ENCODE measurements around the gene STK24. TPM values are rescaled to one million over a fixed set of nuclear protein-coding genes. Genes with fewer than 3 reads are reported as not detected.

Gene STK24
- total RNA-seq, 1 donor, result 86.5 TPM

DNA sequence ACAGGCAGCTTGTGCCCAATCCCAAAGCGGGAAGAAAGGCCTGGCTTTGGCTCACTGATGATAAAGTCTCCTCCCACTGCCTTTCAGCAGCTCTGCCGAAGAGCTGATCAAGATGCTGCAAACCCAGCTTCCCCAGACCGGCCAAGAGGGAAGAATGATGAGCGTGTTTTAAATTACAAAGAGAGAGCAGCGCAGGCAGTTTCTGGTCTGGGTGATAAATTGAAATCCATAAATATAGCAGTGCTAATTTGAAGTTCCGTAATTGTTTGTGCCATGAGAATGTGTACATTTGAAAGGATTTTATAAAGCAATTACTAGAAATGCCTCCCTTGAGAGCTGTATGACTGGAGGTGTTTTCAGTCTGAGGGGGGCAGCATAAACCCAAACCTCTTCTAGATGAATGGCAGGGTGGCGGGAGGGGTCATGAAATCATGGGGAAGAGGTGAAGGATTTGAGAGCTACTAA is 171.8 kb downstream of the STK24 start:
- Histone ChIP-seq H3K4me1 (ENCODE audit: insufficient read depth, low read length) (no peaks in the 10 kb centered on the region), H3K9me3 (ENCODE audit: low read depth, low read length) (no peaks in the 10 kb centered on the region), H3K27me3 (ENCODE audit: insufficient read depth, low read length) (no peaks in the 10 kb centered on the region), H3K4me3 (ENCODE audit: low read length) (no peak overlapping the region)

DNA sequence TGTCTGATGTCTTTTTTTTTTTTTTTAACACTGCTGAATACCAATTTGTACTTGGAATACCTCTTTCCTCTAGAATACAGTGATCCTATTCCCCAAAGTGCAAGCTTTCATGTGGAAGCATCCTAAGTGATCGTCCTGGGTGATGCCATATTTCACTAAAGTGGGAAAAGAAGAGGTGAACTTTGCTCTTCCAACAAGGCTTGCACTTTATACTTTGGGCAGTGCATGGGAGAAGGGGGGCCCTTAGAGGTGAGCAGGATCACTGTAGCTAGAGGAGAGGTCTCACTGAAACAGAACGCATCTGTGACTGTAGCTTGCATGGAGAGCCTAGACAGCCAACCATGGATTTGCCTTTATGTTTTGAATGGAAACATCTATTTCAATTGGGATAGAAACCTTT is 173.8 kb downstream of the STK24 start:
- Histone ChIP-seq H3K9me3 (ENCODE audit: low read depth, low read length) (no peaks in the 10 kb centered on the region), H3K27me3 (ENCODE audit: insufficient read depth, low read length) (no peaks in the 10 kb centered on the region), H3K4me1 (ENCODE audit: insufficient read depth, low read length) (no peaks in the 10 kb centered on the region)

DNA sequence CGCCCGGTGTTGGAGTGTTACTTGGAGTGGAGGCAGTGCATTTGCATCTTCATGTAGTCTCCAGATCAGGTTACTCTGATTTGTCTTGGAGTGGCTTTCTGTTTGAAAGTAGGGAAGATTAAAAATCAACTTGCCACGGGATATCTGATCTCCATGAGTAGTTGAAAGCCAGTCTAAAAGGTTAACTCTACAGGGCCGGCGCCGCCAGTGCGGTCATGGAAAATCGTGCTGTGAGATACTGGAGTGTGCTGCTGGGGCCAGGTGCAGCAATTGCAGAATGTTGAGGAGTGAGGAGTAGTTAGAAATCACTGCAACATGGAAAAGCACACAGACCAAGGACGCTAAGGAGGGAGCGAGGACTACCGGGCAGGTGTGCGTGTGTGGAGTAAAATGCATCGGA is 175.0 kb downstream of the STK24 start:
- H3K4me1 ChIP-seq (ENCODE audit: insufficient read depth, low read length), result no peaks in the 10 kb centered on the region
- H3K9me3 ChIP-seq (ENCODE audit: low read depth, low read length), result no peaks in the 10 kb centered on the region
- no peaks in the 10 kb centered on the region for H3K27me3 ChIP-seq (ENCODE audit: insufficient read depth, low read length)
- no peak overlapping the region for H3K4me3 ChIP-seq (ENCODE audit: low read length)

More for the DNA sequence above, 173.8 kb downstream of the STK24 start:
- H3K4me3 ChIP-seq (ENCODE audit: low read length), result no peak overlapping the region

DNA sequence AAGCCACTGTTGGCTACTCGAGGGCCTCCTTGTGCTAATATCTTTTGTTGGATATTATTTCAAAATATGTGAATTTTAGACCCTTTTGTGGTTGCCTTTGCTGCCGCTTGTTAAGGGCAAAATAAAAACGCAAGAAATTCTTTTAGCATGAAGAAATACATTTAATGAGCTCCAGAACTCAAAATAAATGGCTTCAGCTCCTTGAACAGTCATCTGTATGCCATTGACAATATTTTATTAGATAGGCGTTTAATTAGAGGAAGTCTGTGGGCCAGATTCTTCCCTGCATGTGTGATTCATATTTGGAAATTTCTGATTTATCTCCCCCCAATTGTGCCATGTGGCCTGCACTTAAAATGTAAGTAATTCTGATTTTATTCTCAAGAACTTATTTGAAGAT is 177.2 kb downstream of the STK24 start:
- H3K9me3 ChIP-seq (ENCODE audit: low read depth, low read length), result no peaks in the 10 kb centered on the region
- H3K4me3 ChIP-seq (ENCODE audit: low read length), result no peak overlapping the region
- H3K4me1 ChIP-seq (ENCODE audit: insufficient read depth, low read length), result no peaks in the 10 kb centered on the region

DNA sequence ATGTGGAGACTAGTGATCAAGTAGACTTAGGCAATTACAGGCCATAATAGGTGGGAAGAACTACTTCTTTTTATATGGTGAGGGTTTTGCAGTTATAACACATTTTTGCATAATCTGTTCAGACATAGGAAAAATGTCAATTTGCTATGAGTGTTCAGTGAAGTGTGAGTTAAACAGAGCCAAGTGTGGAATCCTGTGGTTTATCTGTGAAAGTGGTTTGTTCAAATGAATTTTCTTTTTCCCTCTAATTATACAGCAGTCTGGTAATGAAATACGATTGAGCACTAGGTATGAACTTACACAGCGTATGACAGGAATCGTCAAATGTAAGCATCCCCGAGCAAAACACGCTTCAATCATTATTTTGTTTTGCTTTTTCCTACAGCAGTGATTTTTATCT is 178.3 kb downstream of the STK24 start:
- Histone ChIP-seq H3K4me3 (ENCODE audit: low read length) (no peak overlapping the region), H3K4me1 (ENCODE audit: insufficient read depth, low read length) (no peaks in the 10 kb centered on the region), H3K9me3 (ENCODE audit: low read depth, low read length) (no peaks in the 10 kb centered on the region), H3K27me3 (ENCODE audit: insufficient read depth, low read length) (no peaks in the 10 kb centered on the region)

More for the DNA sequence above, 177.2 kb downstream of the STK24 start:
- no peaks in the 10 kb centered on the region for H3K27me3 ChIP-seq (ENCODE audit: insufficient read depth, low read length)

DNA sequence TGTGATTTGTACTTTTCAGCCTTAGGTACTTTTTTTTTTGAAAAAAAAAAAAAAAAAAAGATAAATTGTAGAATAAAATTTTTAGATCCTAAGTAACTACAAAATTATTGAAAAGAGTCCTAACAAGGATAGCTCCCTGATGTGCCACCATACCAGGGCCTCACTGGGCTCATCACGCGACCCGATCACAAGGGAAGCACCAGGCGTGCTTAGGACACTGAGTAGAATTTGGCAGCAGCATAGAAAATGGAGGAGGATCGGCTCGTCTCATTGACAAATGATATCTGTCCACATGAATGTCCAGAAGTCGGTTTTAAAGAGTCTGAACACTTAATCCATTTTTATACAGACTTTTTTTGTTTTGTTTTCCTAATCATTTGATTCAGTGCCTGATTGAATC is 179.0 kb downstream of the STK24 start:
- H3K4me1 ChIP-seq (ENCODE audit: insufficient read depth, low read length), result no peaks in the 10 kb centered on the region
- no peaks in the 10 kb centered on the region for H3K9me3 ChIP-seq (ENCODE audit: low read depth, low read length)

DNA sequence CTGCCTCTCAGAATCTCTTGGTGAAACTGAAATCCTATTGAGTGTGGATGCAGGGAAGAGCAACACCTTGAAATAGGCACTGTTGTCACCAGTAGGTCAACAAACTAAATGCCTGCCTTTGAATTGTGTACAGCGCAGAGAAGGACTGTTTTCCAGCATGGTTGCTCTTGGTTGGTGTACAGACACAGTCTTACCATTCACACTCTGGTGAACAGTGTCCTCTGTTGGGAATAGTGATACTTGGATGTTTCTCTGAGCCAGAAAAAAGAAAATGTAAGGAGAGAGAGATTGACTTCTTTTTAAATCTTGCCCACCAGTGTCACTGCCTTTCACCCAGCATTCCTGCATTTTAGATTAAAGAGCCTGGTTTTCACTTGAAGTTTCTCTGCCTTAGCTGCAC is 179.7 kb downstream of the STK24 start:
- Histone ChIP-seq H3K4me1 (ENCODE audit: insufficient read depth, low read length) (no peaks in the 10 kb centered on the region), H3K27me3 (ENCODE audit: insufficient read depth, low read length) (no peaks in the 10 kb centered on the region), H3K9me3 (ENCODE audit: low read depth, low read length) (no peaks in the 10 kb centered on the region), H3K4me3 (ENCODE audit: low read length) (no peak overlapping the region)

More for the DNA sequence above, 179.0 kb downstream of the STK24 start:
- Histone ChIP-seq H3K4me3 (ENCODE audit: low read length) (no peak overlapping the region), H3K27me3 (ENCODE audit: insufficient read depth, low read length) (no peaks in the 10 kb centered on the region)

DNA sequence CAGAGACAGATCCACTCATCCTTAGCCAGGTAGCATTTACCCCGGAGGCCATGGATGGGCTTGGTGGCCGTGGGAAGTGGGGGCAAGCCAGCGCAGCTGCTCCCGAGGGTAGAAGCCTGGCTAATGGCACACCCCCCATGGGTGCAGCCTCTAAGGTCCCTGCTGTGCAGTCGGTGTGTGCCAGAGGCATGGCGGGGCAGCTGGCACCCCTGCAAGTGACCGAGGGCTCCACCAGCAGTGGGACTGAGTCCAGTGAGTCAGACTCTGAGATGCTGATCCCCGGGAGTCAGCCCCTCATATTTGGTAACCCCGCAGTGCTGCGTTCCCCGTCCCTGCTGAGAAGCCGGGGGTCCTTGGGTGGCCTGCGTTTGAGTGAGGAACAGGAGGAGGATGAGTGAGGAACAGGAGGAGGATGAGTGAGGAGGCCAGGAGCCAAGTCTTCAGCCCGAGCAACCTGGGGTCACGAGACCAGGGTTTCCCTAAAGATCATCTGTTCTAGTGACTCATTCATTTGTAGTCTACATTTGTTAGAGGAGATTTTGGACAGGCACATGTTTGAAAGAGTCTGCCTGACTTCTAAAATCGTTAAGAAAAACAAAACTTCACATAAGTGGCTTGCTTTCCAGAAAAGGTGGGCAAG is 180.7 kb downstream of the STK24 start:
- Histone ChIP-seq H3K27me3 (ENCODE audit: insufficient read depth, low read length) (no peaks in the 10 kb centered on the region), H3K9me3 (ENCODE audit: low read depth, low read length) (no peaks in the 10 kb centered on the region), H3K4me1 (ENCODE audit: insufficient read depth, low read length) (no peaks in the 10 kb centered on the region), H3K4me3 (ENCODE audit: low read length) (no peak overlapping the region)

Other genes starting within 250 kb of the STK24 start
- gene SLC15A1, start 175.6 kb upstream of the STK24 start, total RNA-seq, result not detected